Right atrium auricular region (tissue), 2 donors: ENCODE data around the gene HLA-DPB1. TPM values are rescaled to one million over a fixed set of nuclear protein-coding genes. Genes with fewer than 3 reads are reported as not detected.

ENCODE experiments used
- DNase-seq: peaks from one replicate; pipeline ENCODE4 v3.0.0-alpha.2; 2019; ENCODE audit warnings: low spot score
- H3K27ac ChIP-seq, 2 donors: fragments of 200-600 bp; sonication (generic); 1 replicate in 1 of 2; 2 replicates in 1 of 2; pipeline ENCODE4 v1.5.1; 2016 to 2019
- H3K27me3 ChIP-seq, 2 donors: fragments of 200-600 bp; sonication (generic); one replicate each; pipeline versions ENCODE4 v1.5.1 to v1.6.0; 2017 to 2019
- H3K36me3 ChIP-seq: fragments of 200-600 bp; sonication (generic); one replicate; pipeline ENCODE4 v1.5.1; 2016
- H3K4me1 ChIP-seq, 2 donors: fragments of 200-600 bp; sonication (generic); one replicate each; pipeline versions ENCODE4 v1.5.1 to v1.6.0; 2017 to 2019
- H3K4me3 ChIP-seq, 2 donors: fragments of 200-600 bp; sonication (generic); 1 replicate in 1 of 2; 2 replicates in 1 of 2; pipeline ENCODE4 v1.5.1; 2017 to 2019; ENCODE audit warnings: mild to moderate bottlenecking in 1 of 2, moderate library complexity in 1 of 2
- H3K9me3 ChIP-seq, 2 donors: fragments of 200-600 bp; sonication (generic); one replicate each; pipeline ENCODE4 v1.5.1; 2019
- CTCF ChIP-seq, 2 donors: fragments of 200-600 bp; sonication (generic); IDR thresholded peaks; one replicate each; pipeline ENCODE4 v1.5.1; 2019; ENCODE audit warnings: antibody characterized with exemption in 2 of 2
- total RNA-seq, 2 donors: library from RNA; depleted of rRNA; stranded (reverse); fragments of >200 nt; gene quantifications; one replicate each; pipeline ENCODE4 v1.1.0, GENCODE V29; 2016

HLA-DPB1 gene
- total RNA-seq, 2 donors from 2014 or later = 22.0 to 76.7 TPM

- DNase-seq = no peak
- H3K9me3 ChIP-seq = no peaks in the 10 kb centered on the region
- no peak for TF ChIP-seq CTCF (IDR thresholded peaks at IDR 0.05)
- no peaks in the 10 kb centered on the region for H3K27me3 ChIP-seq
- no peak overlapping the region for H3K4me3 ChIP-seq
- peaks cover 0 to 17% of the 10 kb centered on the region in 2 donors for H3K4me1 ChIP-seq
- H3K36me3 ChIP-seq = peaks cover 33% of the 10 kb centered on the region
- H3K27ac ChIP-seq = no peak overlapping the region
Observed at GRCh38 chr6:33085627-33086026, 9.8 kb downstream of the HLA-DPB1 start.

- Histone ChIP-seq H3K36me3 (peaks cover 32% of the 10 kb centered on the region), H3K27ac (no peak overlapping the region), H3K4me1 (no peaks in the 10 kb centered on the region), H3K9me3 (no peaks in the 10 kb centered on the region), H3K4me3 (no peak overlapping the region), H3K27me3 (no peaks in the 10 kb centered on the region)
- no peak for DNase-seq
- no peak for TF ChIP-seq CTCF (IDR thresholded peaks at IDR 0.05)
Observed at GRCh38 chr6:33088258-33088930, 12.6 kb downstream of the HLA-DPB1 start.

GRCh38 chr6:33088931-33089620 lies 13.3 kb downstream of the HLA-DPB1 start:
- TF ChIP-seq CTCF (IDR thresholded peaks at IDR 0.05) = no peak
- no peak overlapping the region for H3K27ac ChIP-seq
- H3K4me1 ChIP-seq = no peaks in the 10 kb centered on the region
- no peaks in the 10 kb centered on the region for H3K27me3 ChIP-seq
- H3K9me3 ChIP-seq = no peaks in the 10 kb centered on the region
- DNase-seq = no peak
- peaks cover 27% of the 10 kb centered on the region for H3K36me3 ChIP-seq
- no peak overlapping the region for H3K4me3 ChIP-seq

GRCh38 chr6:33091957-33092356 lies 16.2 kb downstream of the HLA-DPB1 start:
- TF ChIP-seq CTCF (IDR thresholded peaks at IDR 0.05) = peak; percentile 21 to 57
- Histone ChIP-seq H3K4me3 (no peak overlapping the region), H3K36me3 (no peaks in the 10 kb centered on the region), H3K9me3 (no peaks in the 10 kb centered on the region), H3K4me1 (no peaks in the 10 kb centered on the region), H3K27me3 (no peaks in the 10 kb centered on the region), H3K27ac (no peak overlapping the region)
- no peak for DNase-seq

- Histone ChIP-seq H3K4me3 (no peak overlapping the region), H3K27me3 (no peaks in the 10 kb centered on the region), H3K9me3 (peaks cover 0 to 4% of the 10 kb centered on the region in 2 donors), H3K36me3 (no peaks in the 10 kb centered on the region), H3K4me1 (no peaks in the 10 kb centered on the region), H3K27ac (no peak overlapping the region)
- no peak for TF ChIP-seq CTCF (IDR thresholded peaks at IDR 0.05)
- no peak for DNase-seq
Observed at GRCh38 chr6:33092385-33092784, 16.6 kb downstream of the HLA-DPB1 start.
